ENCODE data around the gene SMAD2. TPM values are rescaled to one million over a fixed set of nuclear protein-coding genes. Genes with fewer than 3 reads are reported as not detected.
A peak's percentile ranks its signal among the peaks of the same experiment; 100 is the strongest.
"Not testable (repeated sequence)": the region's sequence is repeated elsewhere in the genome, so short reads cannot be mapped to it uniquely, and the experiment has no call there.

Gene SMAD2
- 100 to 1,000 TPM; 108 to 146 TPM for total RNA-seq

GRCh38 chr18:47930199-47930930 is at the start of gene SMAD2:
TSS of gene SMAD2 (minus strand) at chr18:47930659. CDS start at chr18:47896756, 33,903 bp downstream.
- H3K27ac Mint-ChIP-seq, result peak within 1 kb of the TSS; percentile 92
- DNase-seq (ENCODE audit: low spot score in 2 of 2), result peak; percentile 65 to 87
- no peaks in the 10 kb centered on the region for H3K9me3 Mint-ChIP-seq
- peak; percentile 70 to 83 for ATAC-seq
- peaks cover 13 to 21% of the 10 kb centered on the region in 2 donors for H3K36me3 Mint-ChIP-seq

DNA sequence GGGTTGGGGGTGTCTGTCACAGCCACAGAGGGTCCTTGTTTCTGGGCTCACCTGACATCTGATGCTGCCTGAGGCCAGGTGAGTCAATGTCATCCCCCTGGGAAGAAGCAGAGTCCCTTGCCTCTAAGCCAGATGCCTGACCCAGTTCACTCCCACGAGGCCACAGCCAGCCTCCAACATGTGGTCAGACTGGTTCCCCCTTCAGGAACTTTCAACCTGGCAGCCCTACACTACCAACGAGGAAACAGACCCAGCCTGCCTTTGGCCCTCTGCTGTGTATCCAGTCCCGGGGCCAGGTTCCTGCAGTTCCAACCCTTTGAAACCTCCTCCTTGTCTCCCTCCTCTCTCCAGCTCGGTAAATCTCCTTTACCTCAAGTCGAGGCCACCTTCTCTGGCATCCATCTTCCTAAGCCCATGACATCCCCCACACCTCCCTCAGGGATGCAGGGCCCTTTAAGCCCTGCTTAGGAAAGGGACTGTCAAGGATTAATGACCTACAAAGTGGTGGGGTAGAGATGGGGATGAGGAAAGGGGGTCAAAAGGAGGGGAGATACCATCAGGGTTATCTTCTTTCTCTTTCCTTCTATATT is 49.2 kb upstream of the SMAD2 start:
- Mint-ChIP-seq H3K36me3 (no peaks in the 10 kb centered on the region), H3K9me3 (no peaks in the 10 kb centered on the region), H3K27ac (no peak overlapping the region)
- ATAC-seq, result no peak
- DNase-seq (ENCODE audit: low spot score in 2 of 2), result no peak

GRCh38 chr18:47978603-47979002 is 48.1 kb upstream of the SMAD2 start:
- no peak for ATAC-seq
- DNase-seq (ENCODE audit: low spot score in 2 of 2), result no peak
- no peak overlapping the region for H3K27ac Mint-ChIP-seq

GRCh38 chr18:47978141-47978540 is 47.7 kb upstream of the SMAD2 start:
- ATAC-seq, result no peak
- H3K36me3 Mint-ChIP-seq, result no peaks in the 10 kb centered on the region
- H3K27ac Mint-ChIP-seq, result no peak overlapping the region
- no peaks in the 10 kb centered on the region for H3K9me3 Mint-ChIP-seq
- DNase-seq (ENCODE audit: low spot score in 2 of 2), result no peak

More at GRCh38 chr18:47978603-47979002, 48.1 kb upstream of the SMAD2 start:
- H3K36me3 Mint-ChIP-seq, result no peaks in the 10 kb centered on the region
- H3K9me3 Mint-ChIP-seq, result no peaks in the 10 kb centered on the region

- no peak for DNase-seq (ENCODE audit: low spot score in 2 of 2)
- no peak overlapping the region for H3K27ac Mint-ChIP-seq
- H3K36me3 Mint-ChIP-seq, result no peaks in the 10 kb centered on the region
- ATAC-seq, result no peak
- H3K9me3 Mint-ChIP-seq, result no peaks in the 10 kb centered on the region
Measured at GRCh38 chr18:47975701-47976100, 45.2 kb upstream of the SMAD2 start.

DNA sequence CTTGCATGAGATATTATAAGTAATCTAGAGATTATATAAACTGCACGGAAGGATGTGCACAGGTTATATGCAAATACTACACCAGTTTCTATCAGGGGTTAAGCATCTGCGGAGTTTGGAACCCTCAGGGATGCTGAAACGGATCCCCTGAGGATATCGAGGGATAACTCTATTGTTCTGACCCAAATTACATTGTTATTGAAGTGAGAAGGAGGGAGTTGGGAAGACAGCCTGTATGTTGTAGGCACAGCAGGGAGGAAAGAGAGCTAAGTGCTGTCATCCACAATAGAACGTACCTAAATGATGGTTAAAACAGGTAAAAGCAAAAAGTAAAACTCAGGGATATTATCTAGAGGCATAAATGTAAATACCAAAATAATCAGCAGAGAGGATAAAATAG is 44.6 kb upstream of the SMAD2 start:
- no peaks in the 10 kb centered on the region for H3K36me3 Mint-ChIP-seq
- H3K9me3 Mint-ChIP-seq, result no peaks in the 10 kb centered on the region
- no peak overlapping the region for H3K27ac Mint-ChIP-seq
- ATAC-seq, result no peak
- DNase-seq (ENCODE audit: low spot score in 2 of 2), result no peak

DNA sequence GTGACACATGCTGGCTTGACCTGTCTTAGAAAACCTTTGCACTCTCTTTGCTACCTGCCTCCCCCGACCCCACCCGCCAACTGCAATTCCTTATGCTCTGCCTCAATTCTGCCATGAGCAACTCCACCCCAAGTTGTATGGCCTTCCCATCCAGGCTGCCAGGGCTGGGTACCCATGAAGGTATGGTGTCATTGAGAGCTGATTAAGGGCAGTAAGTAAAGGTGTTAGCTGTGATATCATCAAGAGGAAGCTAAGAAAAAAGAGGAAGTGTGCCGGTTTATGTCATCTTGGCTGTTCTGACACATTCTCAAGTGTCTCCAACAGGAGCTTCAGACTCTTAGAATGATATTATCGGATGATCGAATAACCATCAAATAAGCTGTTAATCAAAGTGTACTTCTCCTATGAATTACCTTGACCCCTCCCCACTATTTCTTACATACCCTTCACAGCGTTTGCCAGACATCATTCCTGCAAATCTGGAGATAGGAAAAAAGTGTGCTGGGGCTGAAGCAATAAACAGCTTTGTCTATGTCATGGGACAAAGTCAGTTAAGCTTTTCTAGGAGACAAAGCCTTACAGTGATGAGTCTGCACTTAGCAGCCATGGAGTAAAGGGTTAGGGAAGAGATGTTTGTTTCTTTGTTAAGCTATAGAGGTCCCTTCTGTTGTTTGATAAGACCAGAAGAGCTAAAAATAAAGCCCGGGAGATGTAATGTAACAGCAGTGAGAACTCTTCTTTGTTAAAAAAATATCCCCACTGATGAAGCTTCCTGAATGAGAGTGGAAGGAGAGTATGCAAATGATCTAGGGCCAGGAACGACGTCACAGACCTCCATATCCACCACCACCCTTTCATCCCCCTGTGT is 40.4 kb upstream of the SMAD2 start:
- peaks cover 0 to 5% of the 10 kb centered on the region in 2 donors for H3K9me3 Mint-ChIP-seq
- no peak overlapping the region for H3K27ac Mint-ChIP-seq
- ATAC-seq, result no peak
- DNase-seq (ENCODE audit: low spot score in 2 of 2), result no peak
- no peaks in the 10 kb centered on the region for H3K36me3 Mint-ChIP-seq

DNA sequence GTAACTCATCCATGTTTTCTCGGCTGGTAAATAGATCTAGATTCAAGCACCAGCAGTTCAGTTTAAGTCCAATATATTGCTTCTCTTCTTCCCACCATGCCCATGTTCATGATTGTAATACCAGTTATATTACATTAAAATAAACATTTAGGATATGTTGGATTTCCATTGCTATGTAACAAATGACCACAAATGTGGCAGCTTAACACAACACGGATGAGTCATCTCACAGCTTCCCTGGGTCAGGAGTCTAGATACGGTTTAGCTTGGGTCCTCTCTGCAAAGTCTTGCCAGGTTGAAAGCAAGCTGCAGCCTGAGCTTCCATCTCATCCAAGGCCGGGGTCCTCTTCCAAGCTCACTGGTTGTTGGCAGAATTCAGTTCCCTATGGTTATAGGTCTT is 39.4 kb upstream of the SMAD2 start:
- Mint-ChIP-seq H3K9me3 (peaks cover 0 to 5% of the 10 kb centered on the region in 2 donors), H3K27ac (no peak overlapping the region), H3K36me3 (no peaks in the 10 kb centered on the region)
- DNase-seq (ENCODE audit: low spot score in 2 of 2) (no peak), ATAC-seq (no peak)

DNA sequence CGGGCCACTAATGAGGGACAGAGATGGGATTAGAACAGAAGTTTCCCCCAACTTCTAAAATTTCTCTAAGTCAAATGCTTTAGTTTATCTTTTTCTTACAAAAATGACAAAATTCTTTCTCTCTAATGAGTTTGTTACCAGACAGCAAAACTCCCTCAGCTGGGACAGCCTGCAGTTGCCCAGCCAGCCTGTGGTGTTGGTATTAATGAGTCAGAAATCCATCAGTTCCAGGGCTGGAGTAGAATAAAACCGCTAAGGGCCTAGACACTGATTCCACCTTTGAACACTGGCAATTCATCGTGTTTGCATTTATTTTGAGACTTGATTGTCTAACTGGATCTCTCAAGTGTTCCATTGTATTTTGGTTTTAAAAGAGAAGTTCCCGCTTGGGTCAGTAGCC is 38.3 kb upstream of the SMAD2 start:
- Mint-ChIP-seq H3K36me3 (no peaks in the 10 kb centered on the region), H3K27ac (no peak overlapping the region), H3K9me3 (peaks cover 0 to 5% of the 10 kb centered on the region in 2 donors)
- DNase-seq (ENCODE audit: low spot score in 2 of 2) (no peak), ATAC-seq (no peak)

- no peak for ATAC-seq
- H3K9me3 Mint-ChIP-seq, result peaks cover 0 to 5% of the 10 kb centered on the region in 2 donors
- no peaks in the 10 kb centered on the region for H3K36me3 Mint-ChIP-seq
- no peak overlapping the region for H3K27ac Mint-ChIP-seq
- no peak for DNase-seq (ENCODE audit: low spot score in 2 of 2)
Measured at GRCh38 chr18:47968006-47968676, 37.7 kb upstream of the SMAD2 start.

DNA sequence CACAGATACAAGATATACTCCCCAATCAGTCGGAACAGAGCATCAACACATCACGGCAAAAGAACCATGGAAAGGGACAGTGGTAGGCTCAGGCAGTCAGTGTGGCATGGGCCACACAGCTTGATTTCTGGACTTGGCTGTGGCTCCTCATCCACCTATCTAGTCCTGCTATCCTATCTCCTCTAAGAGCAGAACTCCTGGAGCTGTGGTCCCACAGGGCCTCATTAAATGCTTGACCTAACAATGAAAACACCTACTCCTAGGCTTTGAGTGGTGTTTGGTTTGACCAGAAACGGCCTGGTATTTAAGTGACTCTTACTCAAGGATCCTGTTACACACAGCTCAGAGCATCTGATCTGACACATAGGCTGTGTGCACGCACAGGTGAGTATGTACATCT is 33.6 kb upstream of the SMAD2 start:
- peaks cover 23 to 27% of the 10 kb centered on the region in 2 donors for H3K9me3 Mint-ChIP-seq
- ATAC-seq (no peak), DNase-seq (ENCODE audit: low spot score in 2 of 2) (no peak)
- no peak overlapping the region for H3K27ac Mint-ChIP-seq
- H3K36me3 Mint-ChIP-seq, result peaks cover 9 to 16% of the 10 kb centered on the region in 2 donors

GRCh38 chr18:47961003-47961402 is 30.5 kb upstream of the SMAD2 start:
- not testable (repeated sequence) for DNase-seq (ENCODE audit: low spot score in 2 of 2); ATAC-seq; H3K27ac Mint-ChIP-seq
- H3K9me3 Mint-ChIP-seq, result peaks cover 23 to 27% of the 10 kb centered on the region in 2 donors
- H3K36me3 Mint-ChIP-seq, result peaks cover 9 to 16% of the 10 kb centered on the region in 2 donors

DNA sequence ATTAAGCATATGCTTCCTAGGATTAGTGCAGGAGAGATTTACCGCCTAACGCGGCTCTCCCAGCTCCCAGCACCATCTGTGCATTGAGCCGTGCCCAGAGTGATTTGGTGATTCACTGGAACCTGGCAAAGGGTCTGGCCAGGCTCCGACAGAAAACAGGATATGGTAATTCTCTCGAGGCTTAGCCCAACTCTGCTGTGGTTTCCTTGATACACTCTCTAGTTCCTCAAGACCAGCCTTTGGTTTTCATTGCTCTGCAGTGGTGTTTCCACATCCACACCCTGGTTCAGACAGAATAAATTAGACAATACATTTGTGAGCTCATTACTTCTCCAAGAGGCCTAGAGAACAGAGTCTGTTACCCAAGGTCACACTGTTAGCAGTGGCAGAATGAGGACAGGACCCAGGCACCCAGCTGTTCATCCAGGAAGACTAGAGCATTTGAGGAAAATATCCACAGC is 23.0 kb upstream of the SMAD2 start:
- no peaks in the 10 kb centered on the region for H3K36me3 Mint-ChIP-seq
- H3K9me3 Mint-ChIP-seq, result peaks cover 0 to 3% of the 10 kb centered on the region in 2 donors
- peak overlapping the region in 1 of 2 donors; percentile 15 for H3K27ac Mint-ChIP-seq
- ATAC-seq, result peak; percentile 69 to 96
- DNase-seq (ENCODE audit: low spot score in 2 of 2), result no peak

GRCh38 chr18:47950511-47950910 is 20.1 kb upstream of the SMAD2 start:
- DNase-seq (ENCODE audit: low spot score in 2 of 2), result no peak
- Mint-ChIP-seq H3K36me3 (peaks cover 0 to 4% of the 10 kb centered on the region in 2 donors), H3K9me3 (no peaks in the 10 kb centered on the region), H3K27ac (no peak overlapping the region)
- ATAC-seq, result no peak

DNA sequence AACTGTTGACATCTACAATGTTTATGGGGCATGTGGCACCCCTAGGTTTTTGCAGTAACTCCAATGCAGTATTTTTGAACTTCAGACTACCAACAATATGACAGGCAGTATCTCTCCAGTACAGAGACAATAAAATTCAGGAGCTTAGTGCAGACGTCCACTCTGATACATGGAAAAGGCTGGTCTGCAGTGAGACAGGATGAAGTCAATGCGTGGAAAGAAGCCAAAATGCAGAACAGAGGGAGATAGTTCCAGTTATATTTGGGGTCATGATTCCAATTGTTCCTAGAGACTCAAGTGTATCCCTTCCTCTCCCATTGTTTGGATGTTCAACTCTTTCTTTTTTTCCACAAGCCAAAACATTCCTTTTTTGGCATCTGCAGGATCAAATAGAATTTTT is 18.7 kb upstream of the SMAD2 start:
- H3K9me3 Mint-ChIP-seq, result peaks cover 0 to 5% of the 10 kb centered on the region in 2 donors
- H3K27ac Mint-ChIP-seq, result no peak overlapping the region
- no peak for DNase-seq (ENCODE audit: low spot score in 2 of 2)
- peaks cover 0 to 9% of the 10 kb centered on the region in 2 donors for H3K36me3 Mint-ChIP-seq
- ATAC-seq, result no peak

- Mint-ChIP-seq H3K36me3 (peaks cover 0 to 18% of the 10 kb centered on the region in 2 donors), H3K27ac (no peak overlapping the region), H3K9me3 (peaks cover 0 to 5% of the 10 kb centered on the region in 2 donors)
- DNase-seq (ENCODE audit: low spot score in 2 of 2) (no peak), ATAC-seq (no peak)
Measured at GRCh38 chr18:47946889-47947288, 16.4 kb upstream of the SMAD2 start.

Measured in activated naive CD4-positive, alpha-beta T cell treated with anti-CD3 and anti-CD28 coated beads, Interleukin-2, amount 50 U/mL, for 72 hours (primary cell).